ENCODE measurements around the gene RAB4B.

- TF ChIP-seq, protein P1, sequence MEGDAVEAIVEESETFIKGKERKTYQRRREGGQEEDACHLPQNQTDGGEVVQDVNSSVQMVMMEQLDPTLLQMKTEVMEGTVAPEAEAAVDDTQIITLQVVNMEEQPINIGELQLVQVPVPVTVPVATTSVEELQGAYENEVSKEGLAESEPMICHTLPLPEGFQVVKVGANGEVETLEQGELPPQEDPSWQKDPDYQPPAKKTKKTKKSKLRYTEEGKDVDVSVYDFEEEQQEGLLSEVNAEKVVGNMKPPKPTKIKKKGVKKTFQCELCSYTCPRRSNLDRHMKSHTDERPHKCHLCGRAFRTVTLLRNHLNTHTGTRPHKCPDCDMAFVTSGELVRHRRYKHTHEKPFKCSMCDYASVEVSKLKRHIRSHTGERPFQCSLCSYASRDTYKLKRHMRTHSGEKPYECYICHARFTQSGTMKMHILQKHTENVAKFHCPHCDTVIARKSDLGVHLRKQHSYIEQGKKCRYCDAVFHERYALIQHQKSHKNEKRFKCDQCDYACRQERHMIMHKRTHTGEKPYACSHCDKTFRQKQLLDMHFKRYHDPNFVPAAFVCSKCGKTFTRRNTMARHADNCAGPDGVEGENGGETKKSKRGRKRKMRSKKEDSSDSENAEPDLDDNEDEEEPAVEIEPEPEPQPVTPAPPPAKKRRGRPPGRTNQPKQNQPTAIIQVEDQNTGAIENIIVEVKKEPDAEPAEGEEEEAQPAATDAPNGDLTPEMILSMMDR (IDR thresholded peaks at IDR 0.05; ENCODE audit: insufficient read depth, low read length): no peak
- no peak for TF ChIP-seq GABPA (IDR thresholded peaks at IDR 0.05; ENCODE audit: low read depth)
- TF ChIP-seq POLR2AphosphoS5 (IDR thresholded peaks at IDR 0.05; ENCODE audit: low read depth): no peak
These were observed 42.9 kb upstream of the RAB4B start for GRCh38 chr19:40735013-40735771.

Measured in HL-60 (cell line).